ENCODE data around the gene CIBAR2.

Gene CIBAR2

DNA sequence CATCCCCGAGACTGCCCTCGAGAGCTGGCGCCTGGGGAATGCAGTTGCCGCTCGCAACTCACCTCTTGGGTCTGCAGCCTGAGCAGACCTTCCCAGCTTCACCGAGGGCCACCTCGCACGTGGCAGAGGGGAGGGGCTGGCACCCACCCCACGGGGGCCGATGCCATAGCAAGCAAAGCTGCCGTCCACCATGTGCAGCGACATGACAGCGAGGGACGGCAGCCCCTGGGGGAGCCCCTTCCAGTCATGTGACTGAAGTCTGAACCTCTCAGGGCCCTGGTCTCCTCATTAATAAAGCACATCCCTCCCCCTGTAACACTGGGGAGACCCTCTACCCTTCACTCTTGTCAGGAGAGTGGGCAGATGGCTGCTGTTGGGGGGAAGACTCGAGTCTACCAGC lies 30.5 kb downstream of the CIBAR2 start:
- Mint-ChIP-seq H3K9me3 (no peaks in the 10 kb centered on the region), H3K27ac (no peak overlapping the region), H3K36me3 (ENCODE audit: low read depth) (peaks cover 77% of the 10 kb centered on the region), H3K27me3 (peaks cover 11% of the 10 kb centered on the region), H3K4me3 (no peak overlapping the region), H3K4me1 (ENCODE audit: low read depth) (peaks cover 48% of the 10 kb centered on the region)
- intact Hi-C loops (cut with micrococcal nuclease): loop anchor here (10.0 kb wide), 2 partner anchors 57 to 327 kb away; partner anchors contain the start of gene KIAA0513

DNA sequence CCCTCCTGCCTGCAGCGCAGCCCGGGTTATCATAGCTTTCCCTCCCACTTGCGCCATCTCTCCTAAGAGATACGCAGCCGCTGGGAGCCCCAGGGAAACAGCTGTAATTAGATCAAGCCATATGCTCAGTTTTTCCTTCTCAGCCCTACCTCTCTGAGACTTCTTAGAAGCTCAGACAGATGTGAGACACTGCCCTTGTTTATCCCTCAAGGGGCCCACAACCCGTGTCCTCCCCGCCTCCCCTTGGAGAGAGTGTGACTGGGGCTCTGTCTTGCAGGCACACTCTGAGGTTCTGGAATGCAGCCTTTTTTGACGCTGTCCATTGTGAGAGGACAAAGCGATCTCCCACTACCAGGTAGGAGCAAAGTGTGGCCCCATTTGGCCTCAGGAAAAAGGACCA lies 31.2 kb downstream of the CIBAR2 start:
- peaks cover 79% of the 10 kb centered on the region for H3K36me3 Mint-ChIP-seq (ENCODE audit: low read depth)
- H3K4me3 Mint-ChIP-seq: no peak overlapping the region
- peaks cover 11% of the 10 kb centered on the region for H3K27me3 Mint-ChIP-seq
- peaks cover 50% of the 10 kb centered on the region for H3K4me1 Mint-ChIP-seq (ENCODE audit: low read depth)
- intact Hi-C loops (cut with micrococcal nuclease): loop anchor here (10.0 kb wide), 2 partner anchors 56 to 326 kb away; partner anchors contain the start of gene KIAA0513
- H3K27ac Mint-ChIP-seq: no peak overlapping the region
- no peaks in the 10 kb centered on the region for H3K9me3 Mint-ChIP-seq

DNA sequence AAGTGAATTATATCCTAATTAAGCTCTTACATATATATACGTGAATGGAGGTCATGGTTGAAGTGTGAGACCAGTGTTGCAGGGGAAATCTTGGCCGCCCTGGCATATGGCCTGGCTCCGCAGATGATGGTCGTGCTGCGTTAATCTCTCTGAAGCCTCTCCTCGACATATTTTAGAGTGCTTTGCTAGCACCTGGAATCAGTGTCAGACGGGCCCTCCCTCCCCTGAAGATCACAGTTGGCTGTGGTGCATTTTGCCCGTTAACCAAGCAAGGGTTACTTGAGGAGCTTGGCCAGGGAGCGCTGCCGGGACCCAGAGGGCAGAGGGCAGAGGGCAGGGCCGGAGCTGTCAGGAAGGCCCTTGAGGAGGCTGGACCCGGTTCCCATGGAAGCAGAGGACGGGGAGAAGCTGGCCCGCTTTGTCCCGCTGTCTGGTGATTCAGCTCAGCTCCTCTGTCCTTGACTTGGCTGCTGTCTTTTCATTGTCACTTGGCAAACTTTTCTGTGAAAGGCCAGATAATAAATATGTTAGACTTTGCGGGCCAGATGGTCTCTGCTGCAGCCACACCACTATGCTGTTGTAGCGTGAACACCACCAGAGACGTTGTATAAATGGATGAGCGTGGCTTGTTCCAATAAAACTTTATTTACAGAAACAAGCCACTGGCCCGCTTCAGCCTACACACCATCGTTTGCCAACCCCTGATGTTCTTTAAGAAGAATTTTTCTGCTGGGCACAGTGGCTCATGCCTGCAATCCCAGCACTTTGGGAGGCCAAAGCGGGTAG lies 32.3 kb downstream of the CIBAR2 start:
- Mint-ChIP-seq H3K4me1 (ENCODE audit: low read depth) (peaks cover 52% of the 10 kb centered on the region), H3K4me3 (no peak overlapping the region), H3K36me3 (ENCODE audit: low read depth) (peaks cover 78% of the 10 kb centered on the region), H3K9me3 (no peaks in the 10 kb centered on the region), H3K27ac (no peak overlapping the region), H3K27me3 (peaks cover 11% of the 10 kb centered on the region)
- intact Hi-C loops (cut with micrococcal nuclease): loop anchor here (10.0 kb wide), 2 partner anchors 55 to 325 kb away; partner anchors contain the start of gene KIAA0513

DNA sequence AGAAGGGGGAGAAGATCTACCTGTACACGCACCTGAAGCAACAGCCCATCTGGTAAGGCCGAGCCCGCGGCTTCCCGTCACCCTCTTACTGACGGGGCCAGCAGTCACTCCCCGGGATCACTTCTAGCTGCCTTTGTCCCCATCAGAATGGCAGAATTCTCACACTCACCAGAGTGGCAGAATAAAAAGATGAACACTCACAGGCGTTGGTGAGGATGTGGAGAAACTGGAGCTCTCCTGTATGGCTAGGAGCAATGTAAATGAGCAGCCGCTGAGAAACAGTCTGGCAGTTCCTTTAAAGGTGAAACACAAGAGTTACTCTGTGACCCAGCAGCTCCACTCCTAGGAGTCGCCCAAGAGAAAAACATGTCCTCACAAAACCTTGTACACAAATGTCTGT lies 33.3 kb downstream of the CIBAR2 start:
- intact Hi-C loops (cut with micrococcal nuclease): no loop called here
- H3K27ac Mint-ChIP-seq: no peak overlapping the region
- H3K27me3 Mint-ChIP-seq: peaks cover 11% of the 10 kb centered on the region
- no peak overlapping the region for H3K4me3 Mint-ChIP-seq
- no peaks in the 10 kb centered on the region for H3K9me3 Mint-ChIP-seq
- peaks cover 50% of the 10 kb centered on the region for H3K4me1 Mint-ChIP-seq (ENCODE audit: low read depth)
- peaks cover 84% of the 10 kb centered on the region for H3K36me3 Mint-ChIP-seq (ENCODE audit: low read depth)

DNA sequence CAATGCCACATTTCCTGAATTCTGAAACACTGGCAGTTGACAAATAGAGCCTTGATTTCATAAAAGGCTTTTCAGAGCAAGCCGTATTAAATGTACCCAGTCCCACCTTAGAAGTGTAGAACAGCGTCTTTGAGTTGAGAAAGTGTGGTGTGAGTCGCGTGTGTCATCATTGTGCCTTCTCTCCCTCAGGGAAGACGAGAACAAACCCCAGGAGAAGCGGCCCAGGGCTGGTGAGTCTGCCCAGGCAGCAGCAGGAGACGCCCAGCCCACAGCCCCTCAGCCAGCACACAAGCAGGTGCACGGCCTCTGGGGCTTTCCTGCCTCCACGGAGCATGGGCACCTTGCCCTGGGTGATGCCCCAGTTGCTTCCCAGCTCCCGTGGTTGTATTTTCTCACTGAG lies 34.0 kb downstream of the CIBAR2 start:
- Mint-ChIP-seq H3K27me3 (peaks cover 9% of the 10 kb centered on the region), H3K9me3 (no peaks in the 10 kb centered on the region), H3K27ac (no peak overlapping the region), H3K4me1 (ENCODE audit: low read depth) (peaks cover 43% of the 10 kb centered on the region), H3K36me3 (ENCODE audit: low read depth) (peaks cover 91% of the 10 kb centered on the region), H3K4me3 (no peak overlapping the region)
- intact Hi-C loops (cut with micrococcal nuclease): no loop called here

DNA sequence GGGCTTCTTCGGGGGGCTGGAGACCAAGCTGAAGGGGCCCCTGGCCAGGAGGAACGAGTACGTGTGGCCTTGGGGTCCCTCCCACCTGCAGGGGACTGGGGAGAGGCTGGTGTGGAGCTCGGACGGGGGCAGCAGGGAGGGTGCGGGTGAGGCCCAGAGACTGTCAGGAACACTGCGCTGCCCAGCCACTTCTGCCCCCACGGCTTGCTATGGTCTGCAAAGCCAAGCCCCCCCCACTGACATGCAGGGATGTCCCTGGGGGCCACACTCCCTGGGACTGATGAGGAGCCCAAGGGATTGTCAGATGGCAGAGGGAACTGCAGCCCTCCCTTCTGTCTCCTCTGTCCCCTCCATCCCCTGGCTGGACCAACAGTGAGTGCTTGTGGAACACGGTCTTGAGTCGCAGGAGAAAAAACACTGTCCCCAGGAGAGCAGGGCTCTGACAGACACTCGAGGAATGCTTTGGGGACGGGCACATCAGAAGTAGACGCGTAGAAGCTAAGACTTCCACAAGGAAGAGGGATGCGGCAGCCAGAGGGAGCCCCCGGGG lies 34.6 kb downstream of the CIBAR2 start:
- peaks cover 8% of the 10 kb centered on the region for H3K27me3 Mint-ChIP-seq
- H3K27ac Mint-ChIP-seq: no peak overlapping the region
- H3K4me3 Mint-ChIP-seq: no peak overlapping the region
- H3K9me3 Mint-ChIP-seq: no peaks in the 10 kb centered on the region
- H3K36me3 Mint-ChIP-seq (ENCODE audit: low read depth): peaks cover 97% of the 10 kb centered on the region
- intact Hi-C loops (cut with micrococcal nuclease): no loop called here
- peaks cover 39% of the 10 kb centered on the region for H3K4me1 Mint-ChIP-seq (ENCODE audit: low read depth)

DNA sequence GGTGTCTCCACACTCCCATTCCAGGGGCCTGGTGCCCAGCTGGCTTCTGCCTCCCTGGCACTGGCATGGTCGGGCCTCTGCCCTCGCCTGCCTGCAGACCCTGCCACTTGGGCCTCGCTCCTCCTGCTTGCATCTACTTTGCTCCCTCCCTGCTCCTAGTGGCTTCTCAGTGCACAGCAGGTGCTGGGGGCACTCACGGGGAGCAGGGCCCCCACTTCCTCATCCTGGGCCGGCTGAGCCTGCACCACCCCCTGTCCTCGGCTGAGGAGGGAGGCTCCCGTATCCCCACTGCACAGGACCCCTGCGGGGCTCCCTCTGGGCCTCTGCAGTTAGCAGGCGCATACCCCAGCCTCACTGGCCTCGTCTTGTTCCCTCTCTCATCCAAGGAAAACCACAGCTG lies 35.2 kb downstream of the CIBAR2 start:
- Mint-ChIP-seq H3K9me3 (no peaks in the 10 kb centered on the region), H3K4me3 (no peak overlapping the region), H3K36me3 (ENCODE audit: low read depth) (peaks cover 95% of the 10 kb centered on the region), H3K27ac (peak overlapping the region; percentile 39), H3K4me1 (ENCODE audit: low read depth) (peaks cover 38% of the 10 kb centered on the region), H3K27me3 (peaks cover 4% of the 10 kb centered on the region)
- intact Hi-C loops (cut with micrococcal nuclease): no loop called here

DNA sequence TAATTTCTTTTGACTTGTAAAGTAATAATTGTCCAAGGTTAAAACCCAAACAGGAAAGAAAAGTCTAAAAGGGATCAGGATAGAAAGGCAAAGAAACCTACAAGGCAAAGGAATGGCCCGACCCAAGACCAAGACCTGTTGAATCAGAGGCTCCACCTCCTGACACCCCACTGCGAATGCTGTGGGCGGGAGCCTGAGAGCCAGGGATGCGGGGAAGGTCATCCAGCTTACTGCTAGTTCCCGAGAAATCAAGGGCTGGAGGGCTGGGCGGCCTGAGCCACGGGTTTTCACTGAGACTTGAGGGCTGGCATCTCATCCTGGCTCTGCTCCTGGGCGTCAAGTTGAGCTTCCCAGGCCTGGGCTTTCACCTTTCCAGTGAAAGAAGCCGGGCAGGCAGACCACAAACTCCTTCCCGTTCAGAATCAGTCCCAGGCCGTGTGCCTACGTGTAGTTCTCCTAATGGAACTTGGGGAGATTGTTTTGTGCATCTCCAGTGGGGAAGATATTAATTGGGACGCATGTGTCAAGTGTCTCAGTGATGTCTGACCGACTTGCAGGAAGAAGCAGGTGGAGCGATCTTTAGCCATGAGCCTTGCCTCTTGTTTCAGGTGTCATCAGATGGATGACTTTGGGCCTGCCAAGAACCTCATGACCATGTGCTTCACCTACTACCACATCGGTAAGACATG lies 36.9 kb downstream of the CIBAR2 start:
- H3K27me3 Mint-ChIP-seq: peaks cover 4% of the 10 kb centered on the region

DNA sequence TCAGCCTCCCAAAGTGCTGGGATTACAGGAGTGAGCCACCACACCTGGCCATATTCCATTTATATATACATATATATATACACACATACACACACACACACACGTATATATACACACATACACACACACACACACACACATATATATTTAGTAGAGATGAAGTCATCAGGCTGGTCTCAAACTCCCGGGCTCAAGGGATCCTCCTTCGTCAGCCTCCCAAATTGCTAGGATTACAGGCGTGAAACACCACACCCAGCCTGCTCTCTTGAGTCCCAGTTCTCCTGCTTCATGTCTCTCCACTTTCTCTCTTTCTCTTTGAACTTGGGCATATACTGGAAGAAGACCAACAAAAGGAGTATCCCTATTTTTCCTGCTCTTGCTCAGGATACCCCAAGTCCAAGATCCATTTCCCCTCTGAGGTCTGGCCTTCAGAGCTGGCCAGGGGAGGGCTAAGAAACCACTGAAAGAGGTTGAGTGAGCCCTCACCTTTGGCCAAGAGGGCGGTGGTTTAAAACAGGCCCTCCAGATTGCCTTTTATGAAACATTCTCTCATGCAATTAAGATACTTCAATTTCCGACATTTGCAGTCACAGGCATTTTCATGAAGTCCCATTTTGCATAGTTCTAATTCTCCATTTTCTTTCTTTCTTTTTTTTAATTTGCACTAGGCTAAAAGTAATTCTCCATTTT lies 37.9 kb downstream of the CIBAR2 start:
- Mint-ChIP-seq H3K9me3 (no peaks in the 10 kb centered on the region), H3K27ac (no peak overlapping the region), H3K36me3 (ENCODE audit: low read depth) (peaks cover 96% of the 10 kb centered on the region), H3K4me1 (ENCODE audit: low read depth) (peaks cover 45% of the 10 kb centered on the region), H3K4me3 (no peak overlapping the region), H3K27me3 (peaks cover 4% of the 10 kb centered on the region)
- intact Hi-C loops (cut with micrococcal nuclease): no loop called here

More for the DNA sequence above, 36.9 kb downstream of the CIBAR2 start:
- peaks cover 96% of the 10 kb centered on the region for H3K36me3 Mint-ChIP-seq (ENCODE audit: low read depth)
- intact Hi-C loops (cut with micrococcal nuclease): no loop called here
- H3K4me1 Mint-ChIP-seq (ENCODE audit: low read depth): peaks cover 45% of the 10 kb centered on the region
- H3K9me3 Mint-ChIP-seq: no peaks in the 10 kb centered on the region
- no peak overlapping the region for H3K27ac Mint-ChIP-seq
- H3K4me3 Mint-ChIP-seq: no peak overlapping the region

DNA sequence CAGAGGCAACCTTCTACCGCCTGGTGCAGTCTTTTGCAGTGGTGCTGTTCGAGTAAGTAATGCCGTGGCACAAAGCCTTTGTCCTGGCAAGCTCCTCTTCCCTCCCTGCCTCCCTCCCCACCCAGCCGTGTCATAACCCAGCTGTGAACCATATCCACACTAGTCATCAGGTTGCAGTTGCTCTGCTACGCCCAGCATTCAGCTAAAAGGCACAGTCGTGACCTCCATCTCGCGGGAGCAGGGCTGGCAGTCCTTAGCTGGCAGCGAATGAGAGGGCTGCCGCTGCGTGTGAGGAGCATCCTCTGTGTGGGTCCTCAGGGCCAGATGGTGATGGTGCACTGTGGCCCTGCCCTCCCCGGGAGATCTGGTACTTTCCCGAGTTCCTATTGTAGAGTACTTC lies 39.3 kb downstream of the CIBAR2 start:
- H3K4me3 Mint-ChIP-seq: no peak overlapping the region
- H3K36me3 Mint-ChIP-seq (ENCODE audit: low read depth): peaks cover 96% of the 10 kb centered on the region
- peaks cover 4% of the 10 kb centered on the region for H3K27me3 Mint-ChIP-seq
- intact Hi-C loops (cut with micrococcal nuclease): no loop called here
- peaks cover 44% of the 10 kb centered on the region for H3K4me1 Mint-ChIP-seq (ENCODE audit: low read depth)
- no peak overlapping the region for H3K27ac Mint-ChIP-seq
- H3K9me3 Mint-ChIP-seq: no peaks in the 10 kb centered on the region

DNA sequence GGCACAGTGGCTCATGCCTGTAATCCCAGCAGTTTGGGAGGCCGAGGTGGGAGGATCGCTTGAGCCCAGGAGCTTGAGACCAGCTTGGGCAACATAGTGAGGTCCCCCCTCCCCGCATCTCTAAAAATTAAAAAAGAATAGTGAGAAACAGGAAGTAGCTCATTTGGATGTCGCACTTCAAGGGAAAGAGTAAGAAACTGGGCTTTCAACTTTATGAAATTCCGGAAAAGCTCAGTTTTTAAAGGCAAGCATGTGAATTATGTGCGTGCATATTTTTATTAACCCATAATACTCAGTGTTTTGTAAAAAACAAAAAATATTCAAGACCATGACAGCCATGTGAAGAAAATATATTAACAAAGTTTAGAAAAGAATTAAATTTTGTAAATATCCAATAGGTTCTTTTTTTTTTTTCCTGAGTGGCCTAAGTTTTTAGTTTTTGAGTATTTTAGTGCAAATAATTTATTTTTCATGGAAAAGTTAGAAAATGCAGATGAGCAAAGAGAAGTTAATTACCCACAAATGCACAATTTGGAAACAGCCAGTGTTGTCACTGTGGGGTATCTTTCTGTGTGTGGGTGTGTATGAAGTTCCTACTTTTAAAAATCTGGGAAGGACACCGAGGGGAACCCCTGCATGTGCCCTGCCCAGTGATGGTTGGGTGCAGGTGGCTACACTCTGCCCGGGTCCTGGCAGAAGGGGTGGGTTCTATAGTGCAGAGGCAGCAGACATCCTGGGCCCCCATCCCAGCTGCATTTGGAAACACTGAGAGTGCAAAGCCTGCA lies 40.0 kb downstream of the CIBAR2 start:
- H3K9me3 Mint-ChIP-seq: no peaks in the 10 kb centered on the region
- intact Hi-C loops (cut with micrococcal nuclease): no loop called here
- H3K27me3 Mint-ChIP-seq: peaks cover 3% of the 10 kb centered on the region
- peaks cover 96% of the 10 kb centered on the region for H3K36me3 Mint-ChIP-seq (ENCODE audit: low read depth)
- no peak overlapping the region for H3K4me3 Mint-ChIP-seq
- H3K27ac Mint-ChIP-seq: peak overlapping the region; percentile 4
- H3K4me1 Mint-ChIP-seq (ENCODE audit: low read depth): peaks cover 38% of the 10 kb centered on the region

DNA sequence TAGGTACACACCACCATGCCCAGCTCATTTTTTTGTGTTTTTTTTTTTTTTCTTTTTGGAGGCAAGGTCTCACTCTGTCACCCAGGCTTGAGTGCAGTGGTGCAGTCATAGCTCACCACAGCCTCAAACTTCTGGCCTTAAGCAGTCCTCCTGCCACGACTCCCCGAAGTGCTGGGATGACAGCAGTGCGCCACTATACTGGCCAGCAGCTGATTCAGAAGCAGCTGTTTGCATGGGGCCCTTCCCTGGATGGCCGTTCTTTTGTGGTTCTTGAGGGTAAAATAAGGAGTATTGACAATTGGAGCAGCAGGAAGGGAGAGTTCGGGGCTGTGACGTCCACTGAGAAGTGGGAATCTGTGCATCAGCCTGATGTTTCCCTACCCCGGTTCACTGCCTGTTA lies 43.1 kb downstream of the CIBAR2 start:
- Mint-ChIP-seq H3K27ac (no peak overlapping the region), H3K27me3 (no peaks in the 10 kb centered on the region), H3K9me3 (no peaks in the 10 kb centered on the region), H3K36me3 (ENCODE audit: low read depth) (peaks cover 94% of the 10 kb centered on the region), H3K4me3 (no peak overlapping the region), H3K4me1 (ENCODE audit: low read depth) (peaks cover 18% of the 10 kb centered on the region)
- intact Hi-C loops (cut with micrococcal nuclease): no loop called here

DNA sequence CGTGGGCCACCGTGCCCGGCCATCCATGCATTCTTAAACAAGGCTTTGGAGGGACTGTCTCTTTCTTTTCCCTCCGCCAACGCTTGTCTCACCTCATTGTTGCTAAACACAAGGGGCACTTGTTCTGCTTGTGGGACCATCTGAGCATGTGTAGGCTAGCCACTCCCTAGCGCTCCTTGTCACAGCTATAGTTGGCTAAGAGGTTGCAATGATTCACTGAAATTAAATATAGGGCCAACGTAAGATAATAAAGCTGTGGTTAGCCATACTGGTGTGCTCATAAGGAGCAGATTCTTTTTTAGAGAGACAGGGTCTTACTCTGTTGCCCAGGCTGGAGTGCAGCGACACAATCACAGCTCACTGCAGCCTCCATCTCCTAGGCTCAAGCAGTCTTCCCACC lies 43.5 kb downstream of the CIBAR2 start:
- Mint-ChIP-seq H3K4me3 (no peak overlapping the region), H3K36me3 (ENCODE audit: low read depth) (peaks cover 90% of the 10 kb centered on the region), H3K4me1 (ENCODE audit: low read depth) (peaks cover 18% of the 10 kb centered on the region), H3K27me3 (no peaks in the 10 kb centered on the region), H3K27ac (no peak overlapping the region), H3K9me3 (no peaks in the 10 kb centered on the region)
- intact Hi-C loops (cut with micrococcal nuclease): no loop called here
